Transverse colon (tissue), 4 donors: ENCODE results near the gene RPL15.

Source experiments
- CTCF ChIP-seq, 5 experiments: fragments of 200-600 bp in 3 of 5; fragments of 450-650 bp in 2 of 5; sonication (generic) in 3 of 5; IDR thresholded peaks; 1 replicate in 2 of 5; 2 replicates in 3 of 5; pipeline ENCODE4 v1.5.1; 2016 to 2017; ENCODE audit warnings: antibody characterized with exemption in 5 of 5, inconsistent platforms in 3 of 5, mild to moderate bottlenecking in 2 of 5, moderate library complexity in 1 of 5
- POLR2A ChIP-seq: fragments of 450-650 bp; IDR thresholded peaks from one replicate; pipeline ENCODE4 v1.6.1; 2016; ENCODE audit warnings: antibody characterized with exemption, mild to moderate bottlenecking, moderate library complexity
- POLR2AphosphoS5 ChIP-seq, 3 donors: sonication (generic); formaldehyde crosslinking; IDR thresholded peaks; one replicate each; pipeline ENCODE4 v1.6.1; 2016; ENCODE audit warnings: antibody characterized with exemption in 3 of 3

- TF ChIP-seq CTCF (IDR thresholded peaks at IDR 0.05) (no peak), POLR2A (no peak), POLR2AphosphoS5 (IDR thresholded peaks at IDR 0.05) (no peak)
Observed at GRCh38 chr3:23909341-23909740, 7.6 kb upstream of the RPL15 start.
